Activated CD8-positive, alpha-beta memory T cell treated with anti-CD3 and anti-CD28 coated beads for 48 hours (primary cell): ENCODE data around the gene PLCD3.

Experiments
- DNase-seq, 3 experiments: peaks; one replicate each; pipeline ENCODE4 v3.0.0-alpha.2; 2020; ENCODE audit warnings: low read depth in 2 of 3, low spot score in 2 of 3

The PLCD3 gene

DNA sequence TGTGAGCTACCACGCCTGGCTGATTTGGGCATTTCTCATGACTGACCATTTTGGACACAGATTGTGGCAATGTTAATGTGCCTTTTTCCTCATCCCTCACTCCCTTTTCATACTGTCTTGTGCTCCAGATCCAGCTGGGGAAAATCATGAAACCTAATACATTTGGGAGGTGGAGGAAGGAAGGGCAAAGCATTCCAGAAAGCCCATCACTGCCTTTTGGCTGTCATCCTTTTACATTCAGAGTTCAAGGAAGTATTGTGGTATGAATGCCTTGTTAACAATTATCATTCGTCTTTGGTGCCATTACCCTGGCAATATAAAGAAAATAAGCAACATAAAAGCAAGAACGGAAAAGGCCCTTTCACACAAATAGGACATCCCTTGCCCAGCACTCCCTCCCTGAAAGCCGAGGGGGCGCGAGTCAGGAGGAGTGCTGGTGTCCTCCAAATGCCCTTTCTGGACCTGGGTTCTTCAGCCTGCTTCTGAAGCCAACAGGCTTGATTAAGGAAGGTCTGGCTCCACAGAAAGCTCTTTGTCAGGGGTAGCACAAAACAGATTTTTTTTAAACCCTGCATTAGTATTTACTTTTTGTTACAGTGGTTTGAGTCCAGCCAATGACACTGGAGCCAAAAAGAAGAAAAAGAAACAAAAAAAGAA, 51.1 kb downstream of the PLCD3 start:
- no peak for DNase-seq

DNA sequence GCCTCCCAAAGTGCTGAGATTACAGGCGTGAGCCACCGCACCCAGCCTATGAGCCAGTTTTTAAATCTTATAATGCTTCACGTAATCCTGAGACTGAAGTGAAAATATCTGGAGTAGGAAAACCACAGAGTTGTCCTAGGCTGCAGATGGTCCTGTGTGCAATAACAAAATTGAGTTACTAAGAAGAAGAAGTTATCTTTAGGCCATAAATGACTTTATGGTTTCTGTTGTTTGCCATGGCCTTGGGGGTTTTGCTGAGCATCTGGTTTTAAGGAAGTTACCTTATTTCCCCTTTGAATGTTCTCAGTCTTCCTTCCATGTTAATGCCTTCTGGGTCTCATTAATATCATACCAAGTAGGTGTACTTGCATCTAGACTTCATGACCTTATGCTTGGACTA, 54.7 kb downstream of the PLCD3 start:
- DNase-seq, result no peak

DNA sequence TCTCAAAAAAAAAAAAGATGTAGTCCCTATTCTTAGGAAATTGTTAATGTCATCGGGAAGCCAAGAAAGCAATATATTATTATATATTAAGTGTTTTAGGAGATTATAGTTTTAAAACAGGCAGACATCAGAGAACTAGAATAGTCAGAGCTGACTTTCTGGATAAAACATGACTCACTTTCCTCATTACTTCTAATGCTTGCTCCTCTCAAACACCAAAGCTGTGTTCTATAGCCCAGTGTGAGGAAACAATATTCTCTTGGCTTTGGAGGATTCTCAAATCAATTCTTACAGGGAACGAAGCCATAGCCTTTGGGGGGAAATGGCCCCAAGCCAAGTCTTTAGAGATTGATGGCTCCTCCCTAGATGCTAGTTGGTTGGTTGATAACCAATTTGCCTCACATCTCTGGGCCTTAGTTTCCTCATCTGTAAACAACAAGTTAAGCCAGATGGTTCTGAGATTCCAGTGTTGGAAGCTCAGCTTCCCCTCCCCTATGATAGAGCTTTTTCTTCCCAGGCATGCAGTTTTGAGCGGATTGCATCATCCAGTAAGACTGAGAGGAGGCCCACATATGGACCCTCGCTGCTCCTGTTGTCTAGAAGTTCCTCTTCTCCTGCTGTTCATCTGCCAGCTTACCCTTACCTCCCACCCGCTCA, 58.8 kb downstream of the PLCD3 start:
- DNase-seq, result no peak

DNA sequence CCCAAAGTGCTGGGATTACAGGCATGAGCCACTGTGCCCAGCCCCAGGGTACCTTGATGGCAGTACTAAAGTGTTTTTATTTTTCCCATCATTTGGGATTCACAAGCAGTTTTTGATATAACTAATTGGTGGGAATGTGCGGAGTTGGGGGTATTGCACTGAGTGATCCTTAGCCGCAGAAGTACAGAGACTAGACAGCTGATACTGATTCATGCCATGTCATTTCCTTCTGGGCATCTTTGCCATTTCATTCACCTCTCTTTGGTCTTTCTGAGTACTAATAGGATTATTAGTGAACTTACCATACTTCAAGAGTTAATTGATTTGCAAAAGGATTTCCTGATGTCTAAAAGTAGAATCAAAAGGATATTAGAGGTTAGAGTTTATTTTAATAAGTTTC, 61.5 kb downstream of the PLCD3 start:
- no peak for DNase-seq

DNA sequence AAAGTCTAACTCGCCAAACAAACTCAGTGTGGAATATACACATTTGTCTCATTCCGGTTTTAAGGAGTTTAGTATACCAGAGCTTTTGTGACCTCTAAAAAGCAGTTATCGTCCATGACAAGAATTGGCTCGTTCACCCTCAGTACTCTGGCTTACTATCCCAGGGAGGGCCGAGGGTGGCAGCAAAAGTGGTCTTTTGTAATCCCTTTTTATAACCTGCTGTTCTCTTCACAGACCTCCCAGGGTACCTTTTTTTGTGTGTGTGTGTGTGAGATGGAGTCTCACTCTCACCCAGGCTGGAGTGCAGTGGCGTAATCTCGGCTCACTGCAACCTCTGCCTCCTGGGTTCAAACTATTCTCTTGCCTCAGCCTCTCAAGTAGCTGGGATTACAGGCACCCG, 62.3 kb downstream of the PLCD3 start:
- no peak for DNase-seq

DNA sequence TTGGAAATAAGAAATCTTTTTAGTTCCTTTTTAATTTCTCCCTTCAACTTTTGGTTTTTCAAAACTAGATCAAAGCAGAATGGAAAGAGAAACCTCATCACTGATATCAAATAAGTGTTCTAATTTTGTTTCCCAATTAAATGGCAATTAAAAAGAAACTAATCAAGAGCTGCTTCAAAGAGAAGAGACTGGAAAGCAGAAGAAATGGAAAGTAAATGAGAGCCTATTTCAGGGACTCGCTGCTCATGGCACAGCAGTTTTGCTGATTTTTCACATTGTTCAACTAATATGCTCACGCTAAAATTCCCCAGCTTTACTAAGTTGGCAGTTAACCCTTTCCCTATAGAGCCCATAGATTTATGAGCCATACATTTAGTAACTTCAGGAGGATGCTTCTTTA, 64.7 kb downstream of the PLCD3 start:
- no peak for DNase-seq

DNA sequence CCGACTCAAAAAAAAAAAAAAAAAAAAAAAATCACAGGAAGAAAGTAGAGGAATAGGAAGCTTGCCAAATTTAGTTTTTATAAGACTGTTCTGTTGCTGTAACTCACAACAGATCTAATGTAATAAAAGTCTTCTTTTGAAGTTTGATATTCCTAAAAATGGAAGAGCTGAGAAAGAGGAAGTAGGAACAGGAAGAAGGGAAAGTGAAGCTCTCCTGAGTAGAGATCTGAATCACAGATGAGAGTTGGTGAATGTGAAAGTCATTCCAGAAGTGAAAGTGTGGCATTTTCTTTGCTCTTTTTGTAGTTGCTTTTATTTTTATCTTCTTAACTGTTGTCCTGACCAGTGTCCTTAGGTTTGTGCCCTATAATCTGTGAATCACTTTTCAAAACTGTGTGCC, 69.1 kb downstream of the PLCD3 start:
- no peak for DNase-seq

DNA sequence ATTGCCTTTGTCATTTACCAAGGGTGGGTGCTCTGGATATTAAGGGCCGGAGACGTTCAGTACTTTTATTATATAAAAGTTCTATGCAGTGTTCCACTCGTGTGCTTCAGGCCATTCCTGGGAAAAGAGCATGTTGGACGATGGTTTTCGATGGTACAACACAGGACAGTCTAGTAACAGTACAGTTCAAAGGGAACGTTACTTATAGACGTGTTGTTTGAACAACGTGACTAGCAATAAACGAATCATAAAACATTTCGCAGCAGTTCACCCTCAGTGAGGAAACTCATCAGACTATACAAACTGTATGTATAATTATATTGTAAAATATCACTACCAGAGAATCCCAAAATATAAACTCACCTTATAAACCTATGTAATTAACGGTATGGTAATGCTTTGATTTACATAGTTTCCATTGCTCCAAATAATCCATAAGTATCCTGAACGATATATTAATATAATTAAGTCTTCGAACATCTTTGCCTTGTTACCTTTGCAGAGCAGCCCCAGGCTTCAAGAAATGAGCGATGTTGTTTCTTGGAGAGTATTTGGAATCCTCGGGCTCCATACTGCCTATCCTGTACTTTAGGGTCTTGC, 70.6 kb downstream of the PLCD3 start:
- no peak for DNase-seq

DNA sequence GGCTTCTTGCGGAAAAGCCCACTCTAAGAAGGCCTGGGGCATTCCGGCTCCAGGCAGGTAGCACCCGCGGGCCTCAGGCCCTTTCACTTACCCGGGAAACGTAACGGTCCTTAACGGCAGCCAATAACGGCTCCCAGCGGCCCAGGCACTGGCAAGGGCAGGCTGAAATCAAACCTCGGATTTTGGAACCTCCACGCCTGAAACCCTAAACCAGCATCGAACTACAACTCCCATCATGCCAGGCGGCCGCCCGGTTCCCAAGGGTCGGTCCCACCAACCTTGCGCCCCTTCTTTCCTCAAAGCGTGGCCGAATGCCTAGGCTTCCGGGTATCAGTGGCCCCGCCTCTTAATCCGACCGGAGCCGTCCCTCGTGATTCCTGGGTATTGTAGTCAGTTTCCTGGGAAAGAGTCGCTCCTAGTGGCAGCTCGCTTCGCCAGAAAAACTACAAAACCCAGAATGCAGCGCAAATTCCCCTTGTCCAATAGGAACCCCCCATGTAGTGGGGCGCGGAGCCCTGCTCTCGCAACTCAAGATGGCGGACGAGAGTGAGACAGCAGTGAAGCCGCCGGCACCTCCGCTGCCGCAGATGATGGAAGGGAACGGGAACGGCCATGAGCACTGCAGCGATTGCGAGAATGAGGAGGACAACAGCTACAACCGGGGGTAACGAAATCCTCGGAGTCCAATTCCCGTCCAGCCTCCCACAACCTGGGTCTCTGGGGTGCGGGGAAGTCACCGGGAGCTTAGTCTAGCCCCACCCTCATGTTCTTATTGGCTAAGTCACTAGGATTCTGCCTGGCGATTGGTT, 71.3 kb downstream of the PLCD3 start, which contains the start of gene NMT1:
TSS of gene NMT1 (plus strand) at position 521 of the 809 bp plus-strand sequence. CDS start at position 534, 13 bp downstream.
- peak; percentile 83 to 88 (median 87) for DNase-seq

DNA sequence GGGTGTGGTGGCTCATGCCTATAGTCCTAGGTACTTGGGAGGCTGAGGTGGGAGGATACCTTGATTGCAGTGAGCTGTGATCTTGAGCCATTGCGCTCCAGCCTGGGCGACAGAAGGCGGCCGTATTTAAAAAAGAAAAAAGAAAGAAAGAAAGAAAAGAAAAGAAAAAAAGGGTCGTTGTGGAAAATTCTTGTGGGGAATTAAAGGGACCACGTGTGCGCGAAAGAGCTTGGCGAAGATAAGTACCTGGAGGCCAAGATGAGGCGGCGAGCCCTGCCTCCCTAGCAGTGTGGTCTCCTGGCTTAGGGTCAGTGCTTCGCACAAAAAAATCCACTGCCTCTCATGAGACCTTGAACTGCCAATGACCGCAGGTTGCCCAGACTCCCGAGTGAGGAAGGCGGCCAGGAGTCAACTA, 71.9 kb downstream of the PLCD3 start:
- peak in 1 of 3 experiments; percentile 18 for DNase-seq
